ENCODE measurements around the gene EGLN2. TPM values are rescaled to one million over a fixed set of nuclear protein-coding genes. Genes with fewer than 3 reads are reported as not detected.
A peak's percentile ranks its signal among the peaks of the same experiment; 100 is the strongest.
"Not testable (repeated sequence)": the region's sequence is repeated elsewhere in the genome, so short reads cannot be mapped to it uniquely, and the experiment has no call there.

The EGLN2 gene
- total and polyA plus RNA-seq, 10 of the 15 experiments (the other 5 are each of a cell fraction or from before 2014, with no cell fraction given), result 8.6 to 93.0 (median 66.8) TPM

- no peak for TF ChIP-seq IRF5 (IDR thresholded peaks at IDR 0.05; ENCODE audit: borderline replicate concordance)
These were observed 37.9 kb downstream of the EGLN2 start (continued) for GRCh38 chr19:40836754-40837429.

- H4K20me1 ChIP-seq (ENCODE audit: control insufficient read depth, insufficient read depth); H3K27ac ChIP-seq (ENCODE audit: control insufficient read depth, insufficient read depth); RAD21 ChIA-PET (ENCODE audit: unreplicated experiment); DNase-seq (ENCODE audit: low read depth, low spot score); H3K4me2 ChIP-seq (ENCODE audit: control insufficient read depth, insufficient read depth); ATAC-seq; in situ Hi-C loops (cut with MboI); H2AFZ ChIP-seq (ENCODE audit: control insufficient read depth, low read depth, low read length); intact Hi-C loops (cut with micrococcal nuclease; ENCODE audit: unreplicated experiment); H3K4me3 ChIP-seq; BruUV-seq (replicated peaks); H3K36me3 ChIP-seq (ENCODE audit: control insufficient read depth in 2 of 2, insufficient read depth in 2 of 2, low read length in 1 of 2); SMC1A ChIA-PET (ENCODE audit: uncharacterized antibody, unreplicated experiment); H3K4me1 ChIP-seq (ENCODE audit: control insufficient read depth, insufficient read depth, low read length); POLR2A ChIA-PET; FAIRE-seq; H3K79me2 ChIP-seq (ENCODE audit: control insufficient read depth, insufficient read depth, low read length); H3K27me3 ChIP-seq (replicated peaks in 1 of 2; ENCODE audit: control insufficient read depth in 2 of 2, insufficient read depth in 2 of 2, low read length in 1 of 2); H3K9me3 ChIP-seq (replicated peaks; ENCODE audit: control insufficient read depth, insufficient read depth, low read length); H3K9ac ChIP-seq (ENCODE audit: control insufficient read depth, insufficient read depth, low read length): not testable (repeated sequence)
- WGBS (ENCODE audit: insufficient coverage, insufficient replicate concordance, low lambda C conversion rate, missing lambda C conversion rate), result 75% methylated on average over 1 of the region's 1 CpG
- CTCF ChIA-PET, result interaction anchor here (1.5 kb wide), 1 partner anchor 175 kb away, joined by 3 read pairs; no protein-coding TSS in a partner anchor
These were observed 39.5 kb downstream of the EGLN2 start for GRCh38 chr19:40838477-40838876.

DNA sequence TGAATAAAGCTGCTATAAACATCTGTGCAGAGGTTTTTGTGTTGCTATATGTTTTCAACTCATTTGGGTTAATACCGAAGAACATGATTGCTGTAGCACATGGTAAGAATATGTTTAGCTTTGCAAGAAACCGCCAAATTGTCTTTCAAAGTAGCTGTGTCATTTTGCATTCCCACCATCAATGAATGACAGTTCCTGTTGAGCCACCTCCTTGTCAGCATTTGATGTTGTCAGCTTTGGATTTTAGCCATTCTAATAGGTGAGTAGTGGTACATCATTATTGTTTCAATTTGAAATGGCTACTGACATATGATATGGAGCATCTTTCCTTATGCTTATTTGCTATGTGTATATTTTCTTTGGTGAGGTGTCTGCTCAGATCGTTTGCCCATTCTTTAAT is 43.0 kb downstream of the EGLN2 start:
- DNase-seq (ENCODE audit: low read depth, low spot score); CTCF ChIA-PET; SMC1A ChIA-PET (ENCODE audit: uncharacterized antibody, unreplicated experiment); BruUV-seq (replicated peaks); H3K9me3 ChIP-seq (replicated peaks; ENCODE audit: control insufficient read depth, insufficient read depth, low read length); POLR2A ChIA-PET; intact Hi-C loops (cut with micrococcal nuclease; ENCODE audit: unreplicated experiment); H3K36me3 ChIP-seq (ENCODE audit: control insufficient read depth in 2 of 2, insufficient read depth in 2 of 2, low read length in 1 of 2); in situ Hi-C loops (cut with MboI); H3K9ac ChIP-seq (ENCODE audit: control insufficient read depth, insufficient read depth, low read length); H3K4me2 ChIP-seq (ENCODE audit: control insufficient read depth, insufficient read depth); H3K27ac ChIP-seq (ENCODE audit: control insufficient read depth, insufficient read depth); H3K4me3 ChIP-seq; H3K79me2 ChIP-seq (ENCODE audit: control insufficient read depth, insufficient read depth, low read length); H2AFZ ChIP-seq (ENCODE audit: control insufficient read depth, low read depth, low read length); H4K20me1 ChIP-seq (ENCODE audit: control insufficient read depth, insufficient read depth); FAIRE-seq; H3K4me1 ChIP-seq (ENCODE audit: control insufficient read depth, insufficient read depth, low read length); H3K27me3 ChIP-seq (replicated peaks in 1 of 2; ENCODE audit: control insufficient read depth in 2 of 2, insufficient read depth in 2 of 2, low read length in 1 of 2); RAD21 ChIA-PET (ENCODE audit: unreplicated experiment); ATAC-seq: not testable (repeated sequence)
- WGBS (ENCODE audit: insufficient coverage, insufficient replicate concordance, low lambda C conversion rate, missing lambda C conversion rate), result 82% methylated on average over 2 of the region's 3 CpGs

DNA sequence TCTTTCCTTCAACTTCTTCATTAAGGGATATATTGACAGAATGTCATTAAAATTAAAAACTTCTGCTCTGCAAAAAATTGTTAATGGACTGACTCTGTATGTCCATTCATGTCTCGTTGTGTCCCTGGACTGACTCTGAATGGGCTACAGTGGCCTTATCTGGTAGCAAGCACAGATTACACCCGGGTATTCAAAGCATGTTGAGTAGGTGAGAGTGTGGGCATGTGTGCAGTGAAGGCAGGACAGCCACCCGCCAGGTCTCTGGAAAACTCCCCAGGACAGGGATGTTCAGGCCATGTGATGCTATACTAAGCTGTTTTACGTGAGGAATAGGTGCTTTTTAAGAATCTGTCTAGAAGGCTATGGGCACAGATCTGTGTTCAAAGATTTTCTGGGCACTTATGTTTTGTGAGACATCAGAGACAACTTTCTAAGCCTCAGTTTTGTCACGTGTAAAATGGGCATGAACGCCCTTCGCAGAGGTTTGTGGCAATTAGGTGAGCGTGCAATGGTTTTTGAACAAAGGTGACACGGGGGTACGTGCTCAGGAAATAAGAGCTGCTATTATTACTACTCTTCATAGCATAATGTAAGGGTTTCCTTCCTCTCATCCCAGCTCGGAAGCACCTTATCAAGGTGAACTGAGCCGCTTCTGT is 44.1 kb downstream of the EGLN2 start:
- SMC1A ChIA-PET (ENCODE audit: uncharacterized antibody, unreplicated experiment); H3K4me1 ChIP-seq (ENCODE audit: control insufficient read depth, insufficient read depth, low read length); FAIRE-seq; H3K9ac ChIP-seq (ENCODE audit: control insufficient read depth, insufficient read depth, low read length); in situ Hi-C loops (cut with MboI); RAD21 ChIA-PET (ENCODE audit: unreplicated experiment); H3K27me3 ChIP-seq (replicated peaks in 1 of 2; ENCODE audit: control insufficient read depth in 2 of 2, insufficient read depth in 2 of 2, low read length in 1 of 2); H3K9me3 ChIP-seq (replicated peaks; ENCODE audit: control insufficient read depth, insufficient read depth, low read length); DNase-seq (ENCODE audit: low read depth, low spot score); POLR2A ChIA-PET; ATAC-seq; H4K20me1 ChIP-seq (ENCODE audit: control insufficient read depth, insufficient read depth); H3K36me3 ChIP-seq (ENCODE audit: control insufficient read depth in 2 of 2, insufficient read depth in 2 of 2, low read length in 1 of 2); H3K27ac ChIP-seq (ENCODE audit: control insufficient read depth, insufficient read depth); H3K4me3 ChIP-seq; H3K79me2 ChIP-seq (ENCODE audit: control insufficient read depth, insufficient read depth, low read length); BruUV-seq (replicated peaks); intact Hi-C loops (cut with micrococcal nuclease; ENCODE audit: unreplicated experiment): not testable (repeated sequence)
- 0 out of 2 replicates have a peak overlapping the region, but pooled peaks have one; percentile 42 for H3K4me2 ChIP-seq (ENCODE audit: control insufficient read depth, insufficient read depth)
- 10% methylated on average over 8 of the region's 12 CpGs for WGBS (ENCODE audit: insufficient coverage, insufficient replicate concordance, low lambda C conversion rate, missing lambda C conversion rate)
- H2AFZ ChIP-seq (ENCODE audit: control insufficient read depth, low read depth, low read length), result peak overlapping the region; percentile 17; the same call in 1 of the 2 replicates
- CTCF ChIA-PET, result interaction anchor here (0.8 kb wide), 1 partner anchor 11 kb away, joined by 3 read pairs; no protein-coding TSS in a partner anchor
